HG03342 (cell line): ENCODE measurements around the gene COL15A1.
"Not testable (repeated sequence)": the region's sequence is repeated elsewhere in the genome, so short reads cannot be mapped to it uniquely, and the experiment has no call there.

Experiments
- ATAC-seq: cut with Tn5 transposase; IDR thresholded peaks from one replicate; pipeline ENCODE4 v1.9.1; 2021; ENCODE audit warnings: mild to moderate bottlenecking, moderate library complexity; ENCODE audit not compliant: unreplicated experiment

COL15A1 gene

DNA sequence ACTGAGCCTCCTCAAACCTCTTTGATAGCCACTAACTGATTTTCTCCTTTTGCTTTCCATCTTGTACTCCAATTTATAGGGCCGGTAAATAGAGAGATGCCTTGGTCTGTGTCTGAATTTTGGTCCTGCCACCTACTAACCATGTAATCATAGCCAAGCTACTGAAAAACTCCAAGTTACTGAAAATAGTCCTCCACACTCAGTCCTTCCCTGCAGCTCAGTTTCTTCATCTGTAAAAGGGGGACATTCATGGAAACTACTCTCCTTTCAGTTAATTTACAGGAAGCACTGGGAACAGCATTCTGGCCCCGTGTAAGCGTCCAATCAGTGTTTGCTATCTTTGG, 131.2 kb downstream of the COL15A1 start:
- ATAC-seq, result no peak

GRCh38 chr9:99075246-99075912, 131.7 kb downstream of the COL15A1 start:
- no peak for ATAC-seq

- no peak for ATAC-seq
Measured at GRCh38 chr9:99076030-99076429, 132.3 kb downstream of the COL15A1 start.

GRCh38 chr9:99076483-99077171, 132.9 kb downstream of the COL15A1 start:
- ATAC-seq, result no peak

GRCh38 chr9:99078717-99079116, 135.0 kb downstream of the COL15A1 start:
- ATAC-seq, result no peak

DNA sequence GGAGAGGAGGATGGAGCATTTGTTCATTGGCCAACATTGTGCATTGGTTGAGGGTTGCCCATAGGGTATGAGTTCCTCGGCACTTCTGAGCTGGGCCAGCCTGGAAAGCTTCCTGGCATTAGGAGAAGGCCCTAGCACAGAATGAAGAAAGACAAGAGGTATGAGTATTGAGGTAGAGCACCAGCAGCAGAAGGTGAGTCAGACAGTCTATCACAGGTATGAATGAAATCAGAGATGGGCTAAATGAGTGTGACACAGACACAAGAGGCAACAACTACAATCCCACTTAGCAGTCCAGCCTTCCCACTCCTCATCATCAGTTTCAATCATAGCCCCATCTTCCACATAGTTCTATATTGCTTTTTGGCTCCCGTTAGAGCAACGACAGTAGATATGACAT, 135.8 kb downstream of the COL15A1 start:
- ATAC-seq, result no peak

GRCh38 chr9:99083051-99083450, 139.3 kb downstream of the COL15A1 start:
- ATAC-seq, result no peak

GRCh38 chr9:99085949-99086948, 142.5 kb downstream of the COL15A1 start:
- ATAC-seq, result no peak

GRCh38 chr9:99087462-99087861, 143.8 kb downstream of the COL15A1 start:
- ATAC-seq, result no peak

DNA sequence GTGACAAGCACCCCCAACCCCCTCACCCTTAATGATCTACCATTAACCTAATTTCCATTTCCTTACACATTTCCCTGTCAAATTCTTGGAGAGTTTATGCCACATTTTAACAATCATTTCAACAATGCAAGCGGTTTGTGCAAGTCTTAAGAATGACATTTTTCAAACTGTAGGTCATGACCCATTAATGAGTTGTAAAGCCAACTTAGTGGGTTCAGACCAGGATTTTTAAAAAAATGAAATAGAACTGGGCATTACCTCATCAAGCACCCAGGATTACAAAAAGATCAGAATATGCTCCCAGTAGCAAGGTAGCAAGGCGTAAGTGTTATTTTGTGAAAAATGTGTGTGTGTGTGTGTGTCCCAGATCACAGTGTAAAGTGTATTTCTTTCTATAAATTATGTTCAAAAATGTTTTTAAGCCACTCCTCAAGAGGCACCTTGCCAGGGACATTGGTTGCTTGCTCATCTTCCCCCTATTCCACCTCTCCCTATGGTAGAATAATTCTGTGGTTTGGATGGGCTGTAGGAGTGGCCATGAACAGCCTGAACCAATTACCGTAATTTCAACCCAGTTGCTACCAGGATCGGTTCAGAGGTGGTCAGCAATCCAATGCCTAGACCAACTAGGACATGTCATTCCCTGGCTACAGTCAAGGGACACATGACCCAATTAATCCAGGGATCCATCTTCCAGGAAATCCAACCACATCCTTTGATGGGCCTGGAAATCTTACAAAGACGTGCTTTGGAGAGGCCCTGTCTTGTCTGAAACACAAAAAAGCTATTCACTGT, 146.8 kb downstream of the COL15A1 start:
- ATAC-seq, result no peak

DNA sequence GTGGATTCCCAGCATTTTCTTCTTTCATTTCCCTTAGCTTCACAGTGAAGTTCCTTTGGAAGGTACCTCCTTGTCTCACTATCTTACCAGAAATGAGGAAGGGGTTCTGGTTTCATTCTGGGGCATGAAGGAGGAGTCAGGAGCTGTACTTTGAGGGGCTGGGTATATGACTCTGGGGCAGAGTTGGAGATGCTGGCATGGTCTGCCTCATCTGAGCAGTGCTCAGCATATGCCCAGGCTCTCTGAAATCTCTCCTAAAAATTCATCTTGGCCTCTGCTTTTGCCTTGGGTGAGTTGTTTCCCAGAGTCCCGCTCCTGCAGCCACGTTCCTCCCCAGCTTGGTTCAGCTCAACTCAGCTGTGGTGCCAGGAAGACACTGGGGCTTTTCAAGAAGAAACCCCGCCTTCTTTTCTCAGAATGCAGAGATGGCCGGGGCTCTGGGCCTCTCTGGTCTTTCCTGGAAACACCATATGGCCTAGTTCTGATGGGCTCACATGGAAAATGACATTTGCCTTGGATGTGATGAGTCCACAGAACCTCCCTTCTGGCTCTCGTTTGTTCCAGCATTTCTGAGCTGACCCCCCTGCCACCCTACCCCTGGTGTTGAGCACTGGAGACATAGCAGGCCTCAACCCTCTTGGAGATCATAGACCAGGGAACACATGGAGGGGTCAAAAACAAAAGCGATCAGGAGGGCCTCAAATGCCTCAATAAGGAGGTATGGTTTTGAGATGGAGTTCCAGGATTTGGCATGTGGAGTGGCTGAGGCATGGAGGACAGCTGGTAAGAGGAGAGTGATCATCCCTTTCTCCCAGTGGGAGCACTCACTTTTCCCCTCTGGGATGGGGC, 149.2 kb downstream of the COL15A1 start:
- ATAC-seq, result no peak

DNA sequence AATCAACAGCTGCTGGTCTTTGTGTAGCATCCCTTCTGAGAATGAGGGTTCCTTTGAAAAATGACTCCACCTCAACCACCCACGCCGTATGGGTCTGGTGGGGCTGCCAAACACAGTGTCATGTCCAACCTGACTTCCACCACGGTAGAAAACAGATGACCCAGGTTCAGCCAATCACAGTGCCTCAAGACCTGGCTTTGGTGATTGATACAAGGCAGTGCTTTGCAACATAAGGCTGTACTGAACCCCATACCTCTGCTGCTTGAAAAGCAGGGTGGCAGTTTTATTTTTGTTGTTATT, 149.7 kb downstream of the COL15A1 start:
- ATAC-seq, result no peak

DNA sequence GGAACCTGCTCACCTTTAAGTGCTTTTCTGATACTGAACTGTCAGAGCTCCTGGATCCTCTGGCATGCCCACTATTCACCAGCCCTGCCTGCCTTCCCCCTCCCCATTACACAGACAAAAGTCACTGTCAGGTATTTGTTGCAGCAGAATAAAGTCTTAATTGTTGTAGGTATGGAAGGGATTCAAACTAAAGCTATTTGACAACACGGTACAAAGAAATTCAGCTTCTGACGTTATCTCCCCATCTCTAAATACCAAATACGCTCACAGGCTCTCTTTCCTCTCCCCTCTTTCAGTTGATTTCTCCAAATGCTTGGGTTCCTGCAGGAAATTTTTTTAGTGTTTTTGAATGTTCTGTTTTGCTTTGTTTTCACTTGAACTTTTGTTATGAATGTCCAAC, 151.9 kb downstream of the COL15A1 start:
- ATAC-seq, result no peak

DNA sequence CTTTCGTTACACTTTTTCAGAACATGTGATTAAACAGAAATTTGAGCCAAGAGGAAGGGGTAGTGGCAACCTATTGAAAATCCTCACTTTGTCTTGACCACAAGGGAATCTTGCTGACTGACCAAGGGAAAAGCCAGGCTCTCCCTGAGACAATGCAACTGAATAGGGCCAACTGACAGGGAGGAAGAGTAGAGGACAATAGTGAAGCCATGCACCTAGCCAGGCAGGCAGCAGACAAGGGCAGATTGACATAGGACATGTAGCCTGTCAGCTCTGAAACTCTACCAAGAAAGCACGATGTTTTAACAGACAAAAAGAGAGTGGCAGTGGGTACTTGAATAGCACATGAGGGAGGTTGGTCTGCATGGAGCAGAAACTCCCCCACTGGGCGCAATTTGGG, 152.7 kb downstream of the COL15A1 start:
- ATAC-seq, result no peak

DNA sequence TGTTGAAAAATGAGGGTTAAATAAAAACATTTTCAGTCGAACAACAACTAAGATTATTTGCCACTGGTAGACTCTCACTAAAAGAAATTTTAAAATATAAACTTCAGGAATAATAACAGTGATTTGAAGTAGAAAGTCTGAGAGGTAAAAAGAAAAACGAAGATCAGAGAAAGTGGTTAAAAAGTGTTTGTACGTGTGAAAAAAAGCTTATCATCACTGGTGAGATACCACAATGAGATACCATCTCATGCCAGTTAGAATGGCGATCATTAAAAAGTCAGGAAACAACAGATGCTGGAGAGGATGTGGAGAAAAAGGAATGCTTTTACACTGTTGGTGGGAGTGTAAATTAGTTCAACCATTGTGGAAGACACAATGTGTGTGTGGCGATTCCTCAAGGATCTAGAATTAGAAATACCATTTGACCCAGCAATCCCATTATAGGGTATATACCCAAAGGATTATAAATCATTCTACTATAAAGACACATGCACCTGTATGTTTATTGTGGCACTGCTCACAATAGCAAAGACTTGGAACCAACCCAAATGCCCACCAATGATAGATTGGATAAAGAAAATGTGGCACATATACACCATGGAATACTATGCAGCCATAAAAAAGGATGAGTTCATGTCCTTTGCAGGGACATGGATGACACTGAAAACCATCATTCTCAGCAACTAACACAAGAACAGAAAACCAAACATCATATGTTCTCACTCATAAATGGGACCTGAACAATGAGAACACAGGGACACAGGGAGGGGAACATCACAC, 156.3 kb downstream of the COL15A1 start:
- ATAC-seq, result not testable (repeated sequence)

DNA sequence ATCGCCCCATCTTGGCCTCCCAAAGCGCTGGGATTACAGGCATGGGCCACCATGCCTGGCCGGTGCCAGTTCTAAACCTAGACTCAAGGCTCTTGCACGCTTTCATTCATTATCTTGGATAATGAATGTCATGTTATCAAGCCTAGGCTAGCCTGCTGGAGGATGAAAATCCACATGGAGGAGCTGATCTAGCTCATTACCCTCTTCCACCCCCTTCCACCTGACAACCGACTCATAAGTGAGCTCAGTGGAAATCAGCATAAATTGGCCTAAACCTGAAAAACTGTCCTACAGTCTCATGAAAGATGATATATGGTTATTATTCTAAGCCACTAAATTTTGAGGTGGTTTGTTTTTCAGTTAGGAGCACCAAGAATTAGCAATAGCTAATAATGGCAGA, 157.6 kb downstream of the COL15A1 start:
- no peak for ATAC-seq

- ATAC-seq, result no peak
Measured at GRCh38 chr9:99101812-99102211, 158.1 kb downstream of the COL15A1 start.

DNA sequence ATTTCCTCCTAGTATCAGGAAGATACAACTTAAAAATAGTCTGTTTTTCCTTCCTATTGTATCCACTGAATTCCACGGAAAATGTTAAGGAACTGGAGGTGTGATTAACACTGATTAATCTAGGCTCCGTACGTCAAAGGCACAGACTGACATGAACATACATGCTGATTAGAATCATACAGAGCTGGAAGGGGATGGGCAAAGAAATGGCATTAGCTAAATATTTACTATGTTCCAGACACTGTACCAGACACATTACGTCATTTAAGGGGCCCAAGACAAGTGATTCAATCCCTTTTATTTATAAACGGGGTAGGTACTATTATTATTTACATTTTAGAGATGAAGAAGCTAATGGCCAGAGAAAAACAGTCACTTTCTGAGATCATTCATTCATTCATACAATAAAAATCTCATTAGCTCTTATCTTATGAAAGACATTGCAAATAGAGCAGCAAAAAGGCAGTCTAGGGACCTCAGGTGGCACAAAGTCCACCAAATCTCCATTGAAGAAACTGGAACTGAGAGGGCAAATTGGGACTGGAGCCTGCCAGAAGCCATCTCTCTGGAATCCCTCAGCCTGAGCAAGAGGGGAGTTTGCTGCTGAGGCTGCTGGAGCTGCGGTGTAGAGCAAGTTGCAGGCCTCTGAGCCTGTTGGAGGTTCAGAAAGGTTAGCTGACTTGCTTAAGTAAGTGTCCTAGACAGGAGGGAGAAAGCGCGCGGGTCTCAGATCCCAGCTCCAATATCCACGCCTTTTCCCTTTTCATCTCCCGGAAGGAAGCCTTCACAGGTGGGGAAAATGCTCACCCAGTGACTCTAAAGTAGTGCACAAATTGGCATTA, 159.6 kb downstream of the COL15A1 start:
- ATAC-seq, result no peak
